SK-N-SH (cell line): ENCODE data around the gene PRKCD. TPM values are rescaled to one million over a fixed set of nuclear protein-coding genes. Genes with fewer than 3 reads are reported as not detected.

Experiments used
- CTCF ChIA-PET: fragments of 300-600, 350-600 bp; formaldehyde crosslinking; extraction: SDS; loops from one replicate; lab custom pipeline; 2021; lab: Yijun Ruan, JAX
- POLR2A ChIA-PET: fragments of 350-600 bp; sonication (Branson Sonifier 250); formaldehyde crosslinking; extraction: SDS; loops from one replicate; lab custom pipeline; 2020; ENCODE audit warnings: antibody characterized with exemption, inconsistent platforms; lab: Yijun Ruan, JAX
- DNase-seq: peaks from one replicate; pipeline ENCODE4 v3.0.0; 2012
- H2AFZ ChIP-seq: fragments of 200-600 bp; sonication (generic); 2 replicates; pipeline ENCODE4 v1.8.1; 2016; ENCODE audit warnings: antibody characterized with exemption, mild to moderate bottlenecking, low read depth
- H3F3A ChIP-seq: fragments of 200-600 bp; sonication (generic); replicated peaks from 2 replicates; pipeline ENCODE3; 2016; ENCODE audit warnings: antibody characterized with exemption, mild to moderate bottlenecking; ENCODE audit not compliant: insufficient read depth
- H3K27ac ChIP-seq, 2 experiments: fragments of 200-500 bp in 1 of 2; fragments of 200-600 bp in 1 of 2; sonication (Bioruptor generic) in 1 of 2; sonication (generic), shearing (Covaris generic) in 1 of 2; 2 replicates each; pipeline versions ENCODE4 v1.5.1 to v1.6.1; 2014 to 2016; ENCODE audit warnings: low read depth in 2 of 2, inconsistent platforms in 1 of 2, low read length in 1 of 2, mild to moderate bottlenecking in 1 of 2, mixed read lengths in 1 of 2
- H3K27me3 ChIP-seq: fragments of 200-600 bp; sonication (generic), shearing (Covaris generic); 2 replicates; pipeline ENCODE4 v1.6.1; 2016; ENCODE audit warnings: mixed run types; ENCODE audit not compliant: insufficient read depth
- H3K36me3 ChIP-seq, 2 experiments: fragments of 200-500 bp in 1 of 2; fragments of 200-600 bp in 1 of 2; sonication (Bioruptor generic) in 1 of 2; sonication (generic) in 1 of 2; replicated peaks in 1 of 2; 2 replicates each; pipeline versions ENCODE3 to v1.5.1; 2014 to 2016; ENCODE audit warnings: low read length in 1 of 2, mild to moderate bottlenecking in 1 of 2; ENCODE audit not compliant: insufficient read depth in 2 of 2, control insufficient read depth in 1 of 2
- H3K4me1 ChIP-seq, 2 experiments: fragments of 200-500 bp in 1 of 2; fragments of 200-600 bp in 1 of 2; sonication (Bioruptor generic) in 1 of 2; sonication (generic), shearing (Covaris generic) in 1 of 2; 2 replicates each; pipeline versions ENCODE4 v1.5.1 to v1.6.1; 2014 to 2016; ENCODE audit warnings: low read depth in 1 of 2, low read length in 1 of 2, mixed run types in 1 of 2; ENCODE audit not compliant: insufficient read depth in 2 of 2, control insufficient read depth in 1 of 2
- H3K4me2 ChIP-seq: fragments of 200-600 bp; sonication (generic), shearing (Covaris generic); 2 replicates; pipeline ENCODE4 v1.6.1; 2017; ENCODE audit warnings: mixed run types
- H3K4me3 ChIP-seq, 2 experiments: fragments of 200-500 bp in 1 of 2; fragments of 200-600 bp in 1 of 2; sonication (Bioruptor generic) in 1 of 2; sonication (generic), shearing (Covaris generic) in 1 of 2; 2 replicates each; pipeline versions ENCODE4 v1.5.1 to v1.8.1; 2014 to 2016; ENCODE audit warnings: low read depth in 2 of 2, inconsistent platforms in 1 of 2, low read length in 1 of 2, mild to moderate bottlenecking in 1 of 2, mixed read lengths in 1 of 2, moderate library complexity in 1 of 2
- H3K79me2 ChIP-seq: fragments of 200-600 bp; sonication (generic); 2 replicates; pipeline ENCODE4 v1.8.1; 2017; ENCODE audit warnings: mild to moderate bottlenecking; ENCODE audit not compliant: insufficient read depth
- H3K9ac ChIP-seq: fragments of 200-600 bp; sonication (generic); 2 replicates; pipeline ENCODE4 v1.6.1; 2017; ENCODE audit warnings: mixed run types
- H3K9me2 ChIP-seq: fragments of 200-600 bp; sonication (generic); 2 replicates; pipeline ENCODE4 v1.6.1; 2017; ENCODE audit warnings: mixed run types
- H3K9me3 ChIP-seq: fragments of 200-600 bp; sonication (generic); 2 replicates; pipeline ENCODE4 v1.6.1; 2017; ENCODE audit warnings: mixed run types, mild to moderate bottlenecking, moderate library complexity
- H4K20me1 ChIP-seq: fragments of 200-600 bp; sonication (generic); 2 replicates; pipeline ENCODE4 v1.6.1; 2017; ENCODE audit warnings: mild to moderate bottlenecking, mixed run types; ENCODE audit not compliant: insufficient read depth
- CHD2 ChIP-seq: fragments of 150-350 bp; IDR thresholded peaks from 2 replicates; pipeline ENCODE4 v1.6.1; 2018; ENCODE audit warnings: low read length; ENCODE audit not compliant: partially characterized antibody
- ELF1 ChIP-seq: IDR thresholded peaks from 2 replicates; pipeline ENCODE4 v1.4.0; 2012
- EP300 ChIP-seq, 2 experiments: IDR thresholded peaks; 2 replicates each; pipeline versions ENCODE4 v1.4.0 to v1.6.1; 2012; ENCODE audit warnings: borderline replicate concordance in 1 of 2, low read depth in 1 of 2, low read length in 1 of 2
- EZH2phosphoT487 ChIP-seq: fragments of 200-600 bp; sonication (generic); IDR thresholded peaks from 2 replicates; pipeline ENCODE4 v1.6.1; 2017; ENCODE audit warnings: low read depth, mixed run types, mild to moderate bottlenecking, antibody characterized with exemption, moderate library complexity, borderline replicate concordance
- FOXJ3 ChIP-seq: sonication (generic); formaldehyde crosslinking; IDR thresholded peaks from 2 replicates; pipeline ENCODE4 v1.5.1; 2020; ENCODE audit warnings: mild to moderate bottlenecking, missing genetic modification reagents
- FOXM1 ChIP-seq: IDR thresholded peaks from 2 replicates; pipeline ENCODE4 v1.4.0; 2012; ENCODE audit warnings: low read depth, mild to moderate bottlenecking
- GABPA ChIP-seq: IDR thresholded peaks from 2 replicates; pipeline ENCODE4 v1.4.0; 2012; ENCODE audit warnings: low read depth, mild to moderate bottlenecking
- JUND ChIP-seq: IDR thresholded peaks from 2 replicates; pipeline ENCODE4 v1.4.0; 2012
- MEF2A ChIP-seq: IDR thresholded peaks from 2 replicates; pipeline ENCODE4 v1.4.0; 2012; ENCODE audit warnings: low read depth, borderline replicate concordance
- NFIC ChIP-seq: IDR thresholded peaks from 2 replicates; pipeline ENCODE4 v1.4.0; 2012; ENCODE audit warnings: borderline replicate concordance
- POLR2AphosphoS5 ChIP-seq: IDR thresholded peaks from 2 replicates; pipeline ENCODE4 v1.6.1; 2012; ENCODE audit warnings: low read depth, low read length
- RAD21 ChIP-seq: IDR thresholded peaks from 2 replicates; pipeline ENCODE4 v1.6.1; 2012; ENCODE audit warnings: mild to moderate bottlenecking, low read length
- RCOR1 ChIP-seq: fragments of 150-350 bp; IDR thresholded peaks from 2 replicates; pipeline ENCODE4 v1.6.1; 2017; ENCODE audit warnings: antibody characterized with exemption, low read length
- RFX5 ChIP-seq: IDR thresholded peaks from 2 replicates; pipeline ENCODE4 v1.6.1; 2012; ENCODE audit warnings: mild to moderate bottlenecking, improper control_type of control experiment, low read length
- RXRA ChIP-seq: IDR thresholded peaks from 2 replicates; pipeline ENCODE4 v1.4.0; 2012; ENCODE audit warnings: low read depth, mild to moderate bottlenecking, borderline replicate concordance
- SMC3 ChIP-seq: IDR thresholded peaks from 2 replicates; pipeline ENCODE4 v1.6.1; 2012; ENCODE audit warnings: low read depth, low read length, improper control_type of control experiment
- TAF1 ChIP-seq: IDR thresholded peaks from 2 replicates; pipeline ENCODE4 v1.6.1; 2012; ENCODE audit warnings: low read depth, mild to moderate bottlenecking, low read length, moderate library complexity, borderline replicate concordance
- TEAD4 ChIP-seq: IDR thresholded peaks from 2 replicates; pipeline ENCODE4 v1.4.0; 2012; ENCODE audit warnings: mild to moderate bottlenecking, borderline replicate concordance; ENCODE audit not compliant: insufficient read depth
- YY1 ChIP-seq: IDR thresholded peaks from 2 replicates; pipeline ENCODE4 v1.4.0; 2012; ENCODE audit warnings: low read depth, mild to moderate bottlenecking
- WGBS: methylation state at CpG from one replicate; pipeline ENCODE4 v1.1.6; 2017; ENCODE audit warnings: low lambda C conversion rate; 5-methylcytosine and 5-hydroxymethylcytosine counted together
- polyA plus RNA-seq, 3 experiments: library from polyadenylated mRNA; depleted of rRNA; stranded (reverse); fragments of >200 nt; gene quantifications; 2 replicates each; pipeline ENCODE4 v1.2.3, GENCODE V29; 2012
- TF ChIP-seq, protein P1 (sequence below): fragments of 150-350 bp; IDR thresholded peaks from 2 replicates; pipeline ENCODE4 v1.6.1; 2016; ENCODE audit warnings: mild to moderate bottlenecking, low read depth, low read length
- TF ChIP-seq, protein P2 (sequence below): fragments of 150-350 bp; IDR thresholded peaks from 2 replicates; pipeline ENCODE4 v1.6.1; 2017; ENCODE audit warnings: antibody characterized with exemption, low read length, low read depth, borderline replicate concordance
- TF ChIP-seq, protein P3 (sequence below): IDR thresholded peaks from 2 replicates; pipeline ENCODE4 v1.4.0; 2012; ENCODE audit warnings: low read depth, borderline replicate concordance
- TF ChIP-seq, protein P4 (sequence below): IDR thresholded peaks from 2 replicates; pipeline ENCODE4 v1.6.1; 2012; ENCODE audit warnings: mild to moderate bottlenecking, low read depth, low read length, moderate library complexity

Gene PRKCD
- polyA plus RNA-seq, 1 of the 3 experiments (the other 2 are of a cell fraction), result 29.0 TPM

DNA sequence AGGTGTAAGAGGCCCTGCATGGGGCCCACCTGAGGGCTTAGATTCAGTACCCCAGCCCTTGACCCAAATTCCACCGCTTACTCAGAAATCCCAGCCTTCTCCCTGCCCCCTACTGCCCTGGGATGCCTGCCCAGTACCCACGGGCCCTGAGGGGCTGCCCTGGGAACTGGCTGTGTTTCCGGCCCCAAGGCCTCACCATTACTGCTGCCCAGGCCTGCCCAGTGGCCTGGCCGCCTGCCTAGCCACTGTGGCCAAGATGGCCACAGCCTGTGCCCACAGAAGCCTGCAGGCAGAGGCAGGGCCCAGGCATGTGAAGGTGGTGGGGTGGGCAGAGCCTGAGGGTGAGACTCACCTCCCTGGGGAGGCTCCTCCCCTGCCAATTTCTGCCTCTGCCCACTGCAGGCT is 6.1 kb upstream of the PRKCD start:
- no peak for TF ChIP-seq MEF2A
- no peak for TF ChIP-seq RXRA
- TF ChIP-seq FOXJ3 (CRISPR knock-in tag), result no peak
- TF ChIP-seq JUND, result no peak
- TF ChIP-seq POLR2AphosphoS5, result no peak
- TF ChIP-seq CHD2, result no peak
- TF ChIP-seq, protein P1, sequence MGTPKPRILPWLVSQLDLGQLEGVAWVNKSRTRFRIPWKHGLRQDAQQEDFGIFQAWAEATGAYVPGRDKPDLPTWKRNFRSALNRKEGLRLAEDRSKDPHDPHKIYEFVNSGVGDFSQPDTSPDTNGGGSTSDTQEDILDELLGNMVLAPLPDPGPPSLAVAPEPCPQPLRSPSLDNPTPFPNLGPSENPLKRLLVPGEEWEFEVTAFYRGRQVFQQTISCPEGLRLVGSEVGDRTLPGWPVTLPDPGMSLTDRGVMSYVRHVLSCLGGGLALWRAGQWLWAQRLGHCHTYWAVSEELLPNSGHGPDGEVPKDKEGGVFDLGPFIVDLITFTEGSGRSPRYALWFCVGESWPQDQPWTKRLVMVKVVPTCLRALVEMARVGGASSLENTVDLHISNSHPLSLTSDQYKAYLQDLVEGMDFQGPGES, result no peak
- TF ChIP-seq SMC3, result no peak
- no peak for TF ChIP-seq RAD21
- TF ChIP-seq NFIC, result no peak
- no peak for TF ChIP-seq GABPA
- no peak for TF ChIP-seq EZH2phosphoT487
- no peak for TF ChIP-seq YY1
- TF ChIP-seq TAF1, result no peak
- TF ChIP-seq TEAD4, result no peak
- no peak for TF ChIP-seq FOXM1
- TF ChIP-seq, protein P2, sequence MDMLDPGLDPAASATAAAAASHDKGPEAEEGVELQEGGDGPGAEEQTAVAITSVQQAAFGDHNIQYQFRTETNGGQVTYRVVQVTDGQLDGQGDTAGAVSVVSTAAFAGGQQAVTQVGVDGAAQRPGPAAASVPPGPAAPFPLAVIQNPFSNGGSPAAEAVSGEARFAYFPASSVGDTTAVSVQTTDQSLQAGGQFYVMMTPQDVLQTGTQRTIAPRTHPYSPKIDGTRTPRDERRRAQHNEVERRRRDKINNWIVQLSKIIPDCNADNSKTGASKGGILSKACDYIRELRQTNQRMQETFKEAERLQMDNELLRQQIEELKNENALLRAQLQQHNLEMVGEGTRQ, result no peak
- Histone ChIP-seq H3F3A (no peaks in the 10 kb centered on the region), H3K9me2 (no peaks in the 10 kb centered on the region), H3K9me3 (no peaks in the 10 kb centered on the region), H3K79me2 (no peaks in the 10 kb centered on the region), H3K9ac (no peak overlapping the region), H3K27ac (no peak overlapping the region), H3K27me3 (no peaks in the 10 kb centered on the region), H3K4me1 (peaks cover under 1 to 5% of the 10 kb centered on the region in 2 experiments; a peak in 2 of 4 replicates), H2AFZ (no peak overlapping the region), H3K4me2 (no peak overlapping the region), H3K4me3 (no peak overlapping the region), H4K20me1 (no peaks in the 10 kb centered on the region), H3K36me3 (no peaks in the 10 kb centered on the region)
- 70% methylated on average over 2 of the region's 4 CpGs for whole genome bisulfite sequencing
- POLR2A ChIA-PET, result no interaction called here
- CTCF ChIA-PET, result interaction anchor here (0.8 to 1.3 kb wide), 5 partner anchors 13 to 41 kb away, joined by 3 to 7 read pairs (median 3); no protein-coding TSS in a partner anchor
- DNase-seq, result no peak

DNA sequence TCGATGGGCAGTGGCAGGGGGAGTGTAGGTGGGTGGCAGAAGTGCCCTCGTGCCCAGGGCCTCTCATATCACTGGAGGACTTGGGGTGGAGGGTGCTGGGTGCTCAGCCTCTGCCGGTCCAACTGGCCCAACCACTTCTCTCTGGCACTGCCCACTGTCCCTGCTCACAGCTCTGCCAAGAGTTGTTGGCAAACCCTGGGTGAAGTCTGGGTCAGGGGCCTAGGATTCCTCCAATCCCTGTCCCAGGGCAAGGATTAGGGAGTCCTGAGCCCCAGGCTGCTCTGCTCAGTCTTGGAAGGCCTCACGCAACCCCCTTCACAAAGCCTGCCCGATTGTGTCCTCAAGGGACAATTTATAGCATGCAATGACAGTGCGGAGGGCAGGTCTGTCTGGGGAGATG is 5.2 kb upstream of the PRKCD start:
- CTCF ChIA-PET, result interaction anchor here (0.8 to 1.3 kb wide), 5 partner anchors 14 to 40 kb away, joined by 3 to 7 read pairs (median 3); no protein-coding TSS in a partner anchor
- Histone ChIP-seq H4K20me1 (no peaks in the 10 kb centered on the region), H3F3A (no peaks in the 10 kb centered on the region), H3K4me1 (peaks cover 6 to 12% of the 10 kb centered on the region in 2 experiments; a peak in 2 of 4 replicates), H3K4me2 (no peak overlapping the region), H3K79me2 (0 out of 2 replicates have a peak, but pooled peaks cover 4% of the 10 kb centered on the region), H3K9me3 (no peaks in the 10 kb centered on the region), H3K27me3 (no peaks in the 10 kb centered on the region), H3K36me3 (no peaks in the 10 kb centered on the region), H3K9ac (no peak overlapping the region), H3K9me2 (no peaks in the 10 kb centered on the region), H3K27ac (no peak overlapping the region), H3K4me3 (no peak overlapping the region), H2AFZ (no peak overlapping the region)
- no peak for DNase-seq
- POLR2A ChIA-PET, result no interaction called here
- WGBS, result 85% methylated on average over 3 of the region's 6 CpGs
- no peak for TF ChIP-seq ELF1
- no peak for TF ChIP-seq NFIC
- TF ChIP-seq EP300 (IDR thresholded peaks at IDR 0.05; ENCODE audit: borderline replicate concordance in 1 of 2, low read depth in 1 of 2, low read length in 1 of 2), result no peak
- TF ChIP-seq, protein P3, sequence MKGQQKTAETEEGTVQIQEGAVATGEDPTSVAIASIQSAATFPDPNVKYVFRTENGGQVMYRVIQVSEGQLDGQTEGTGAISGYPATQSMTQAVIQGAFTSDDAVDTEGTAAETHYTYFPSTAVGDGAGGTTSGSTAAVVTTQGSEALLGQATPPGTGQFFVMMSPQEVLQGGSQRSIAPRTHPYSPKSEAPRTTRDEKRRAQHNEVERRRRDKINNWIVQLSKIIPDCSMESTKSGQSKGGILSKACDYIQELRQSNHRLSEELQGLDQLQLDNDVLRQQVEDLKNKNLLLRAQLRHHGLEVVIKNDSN, result no peak
- TF ChIP-seq, protein P4, sequence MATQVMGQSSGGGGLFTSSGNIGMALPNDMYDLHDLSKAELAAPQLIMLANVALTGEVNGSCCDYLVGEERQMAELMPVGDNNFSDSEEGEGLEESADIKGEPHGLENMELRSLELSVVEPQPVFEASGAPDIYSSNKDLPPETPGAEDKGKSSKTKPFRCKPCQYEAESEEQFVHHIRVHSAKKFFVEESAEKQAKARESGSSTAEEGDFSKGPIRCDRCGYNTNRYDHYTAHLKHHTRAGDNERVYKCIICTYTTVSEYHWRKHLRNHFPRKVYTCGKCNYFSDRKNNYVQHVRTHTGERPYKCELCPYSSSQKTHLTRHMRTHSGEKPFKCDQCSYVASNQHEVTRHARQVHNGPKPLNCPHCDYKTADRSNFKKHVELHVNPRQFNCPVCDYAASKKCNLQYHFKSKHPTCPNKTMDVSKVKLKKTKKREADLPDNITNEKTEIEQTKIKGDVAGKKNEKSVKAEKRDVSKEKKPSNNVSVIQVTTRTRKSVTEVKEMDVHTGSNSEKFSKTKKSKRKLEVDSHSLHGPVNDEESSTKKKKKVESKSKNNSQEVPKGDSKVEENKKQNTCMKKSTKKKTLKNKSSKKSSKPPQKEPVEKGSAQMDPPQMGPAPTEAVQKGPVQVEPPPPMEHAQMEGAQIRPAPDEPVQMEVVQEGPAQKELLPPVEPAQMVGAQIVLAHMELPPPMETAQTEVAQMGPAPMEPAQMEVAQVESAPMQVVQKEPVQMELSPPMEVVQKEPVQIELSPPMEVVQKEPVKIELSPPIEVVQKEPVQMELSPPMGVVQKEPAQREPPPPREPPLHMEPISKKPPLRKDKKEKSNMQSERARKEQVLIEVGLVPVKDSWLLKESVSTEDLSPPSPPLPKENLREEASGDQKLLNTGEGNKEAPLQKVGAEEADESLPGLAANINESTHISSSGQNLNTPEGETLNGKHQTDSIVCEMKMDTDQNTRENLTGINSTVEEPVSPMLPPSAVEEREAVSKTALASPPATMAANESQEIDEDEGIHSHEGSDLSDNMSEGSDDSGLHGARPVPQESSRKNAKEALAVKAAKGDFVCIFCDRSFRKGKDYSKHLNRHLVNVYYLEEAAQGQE, result no peak
- no peak for TF ChIP-seq RCOR1
- no peak for TF ChIP-seq RFX5
- TF ChIP-seq, protein P1, result no peak
